HepG2 (cell line): ENCODE measurements around the gene HSD11B1. TPM values are rescaled to one million over a fixed set of nuclear protein-coding genes. Genes with fewer than 3 reads are reported as not detected.

Source experiments
- ATAC-seq: fragments of 200-7000 bp; cut with Tn5 transposase; 3 replicates; pipeline ENCODE4 v1.9.1; 2020; ENCODE audit warnings: mild to moderate bottlenecking, moderate library complexity
- BruUV-seq: library from RNA; stranded (reverse); fragments of 400-500 nt; replicated peaks from 2 replicates; lab custom pipeline; 2021; lab: Mats Ljungman, UMichigan
- CTCF ChIA-PET: fragments of 300-600 bp; formaldehyde crosslinking; extraction: SDS; loops from one replicate; lab custom pipeline; 2021; ENCODE audit warnings: low total read pairs, inconsistent platforms, low intra/inter-chr PET ratio; lab: Yijun Ruan, JAX
- POLR2A ChIA-PET: fragments of 350-600 bp; sonication (Branson Sonifier 250); formaldehyde crosslinking; loops from one replicate; lab custom pipeline; 2020; ENCODE audit warnings: antibody characterized with exemption, inconsistent platforms; lab: Yijun Ruan, JAX
- DNase-seq: peaks from one replicate; pipeline ENCODE4 v3.0.0-alpha.2; 2015; ENCODE audit warnings: low spot score
- FAIRE-seq: peaks from 3 replicates; lab custom pipeline; 2011; peaks lifted over from hg19 to GRCh38; lab: Jason Lieb, UNC
- H2AFZ ChIP-seq: one replicate; pipeline ENCODE4 v1.6.1; 2011; ENCODE audit warnings: low read length, inconsistent platforms
- H3K27ac ChIP-seq: fragments of 300-600 bp; 3 replicates; pipeline ENCODE4 v1.8.0; 2011; ENCODE audit warnings: mixed run types, mild to moderate bottlenecking, mixed read lengths, low read length, inconsistent platforms; ENCODE audit not compliant: insufficient read depth; ENCODE audit errors: extremely low read length
- H3K27me3 ChIP-seq, 2 experiments: fragments of 200-600 bp in 1 of 2; 2 replicates in 1 of 2; 3 replicates in 1 of 2; pipeline versions ENCODE4 v1.6.0 to v1.8.0; 2011; ENCODE audit warnings: low read length in 2 of 2, mild to moderate bottlenecking in 2 of 2, moderate library complexity in 2 of 2, inconsistent platforms in 1 of 2; ENCODE audit not compliant: insufficient read depth in 2 of 2, control insufficient read depth in 1 of 2
- H3K36me3 ChIP-seq, 2 experiments: fragments of 200-600 bp in 1 of 2; replicated peaks in 1 of 2; 2 replicates in 1 of 2; 3 replicates in 1 of 2; pipeline versions ENCODE4 v1.5.1 to v1.8.0; 2011; ENCODE audit warnings: low read length in 2 of 2, inconsistent platforms in 1 of 2; ENCODE audit not compliant: insufficient read depth in 2 of 2, control insufficient read depth in 1 of 2
- H3K4me1 ChIP-seq: 2 replicates; pipeline ENCODE4 v1.5.1; 2012; ENCODE audit warnings: low read length, inconsistent platforms; ENCODE audit not compliant: insufficient read depth
- H3K4me2 ChIP-seq: 2 replicates; pipeline ENCODE4 v1.6.0; 2011; ENCODE audit warnings: low read depth, low read length, inconsistent platforms
- H3K4me3 ChIP-seq, 3 experiments: fragments of 200-600 bp in 1 of 3; sonication (generic), shearing (Covaris generic) in 1 of 3; replicated peaks in 1 of 3; 2 replicates each; pipeline ENCODE4 v1.5.1; 2011 to 2016; ENCODE audit warnings: low read length in 3 of 3, inconsistent platforms in 2 of 3, low read depth in 2 of 3, mild to moderate bottlenecking in 2 of 3, control low read depth in 1 of 3, mixed read lengths in 1 of 3; ENCODE audit not compliant: insufficient read depth in 1 of 3
- H3K79me2 ChIP-seq: one replicate; pipeline ENCODE4 v1.6.1; 2011; ENCODE audit warnings: low read length, inconsistent platforms; ENCODE audit not compliant: insufficient read depth
- H3K9ac ChIP-seq: 2 replicates; pipeline ENCODE4 v1.6.0; 2011; ENCODE audit warnings: mild to moderate bottlenecking, low read depth, low read length, inconsistent platforms; ENCODE audit not compliant: insufficient read depth
- H3K9me3 ChIP-seq: 2 replicates; pipeline ENCODE4 v1.5.1; 2012; ENCODE audit warnings: mild to moderate bottlenecking, low read length
- H4K20me1 ChIP-seq: 2 replicates; pipeline ENCODE4 v1.6.0; 2011; ENCODE audit warnings: inconsistent platforms, mild to moderate bottlenecking, low read length, moderate library complexity; ENCODE audit not compliant: insufficient read depth
- HOXA7 ChIP-seq: sonication (generic); formaldehyde crosslinking; IDR thresholded peaks from 2 replicates; pipeline ENCODE4 v1.8.1; 2022; ENCODE audit warnings: mild to moderate bottlenecking, missing genetic modification reagents, moderate library complexity
- KDM5A ChIP-seq: fragments of 200-600 bp; sonication (generic); IDR thresholded peaks from 2 replicates; pipeline ENCODE4 v1.7.0; 2018; ENCODE audit warnings: antibody characterized with exemption, mild to moderate bottlenecking, low read length, borderline replicate concordance
- NFRKB ChIP-seq: fragments of 450-650 bp; IDR thresholded peaks from 2 replicates; pipeline ENCODE4 v1.6.1; 2017
- ZNF709 ChIP-seq: sonication (generic); formaldehyde crosslinking; IDR thresholded peaks from 2 replicates; pipeline ENCODE4 v1.5.0; 2020; ENCODE audit warnings: mild to moderate bottlenecking, missing genetic modification reagents
- ZSCAN21 ChIP-seq: sonication (generic); formaldehyde crosslinking; IDR thresholded peaks from 2 replicates; pipeline ENCODE4 v1.8.0; 2022; ENCODE audit warnings: mild to moderate bottlenecking, missing genetic modification reagents, moderate library complexity, borderline replicate concordance
- WGBS: methylation state at CpG from one replicate; pipeline ENCODE4 v1.1.6; 2017; ENCODE audit warnings: low lambda C conversion rate; 5-methylcytosine and 5-hydroxymethylcytosine counted together
- in situ Hi-C: cut with HindIII; loops from 2 replicates; pipeline ENCODE4 v1.10.0; 2017; ENCODE audit warnings: low pct_unique_long_range_greater_than_20kb; ENCODE audit not compliant: extremely low pct_ligation_motif_present
- intact Hi-C: fragments of 100-400 bp; cut with micrococcal nuclease; formaldehyde crosslinking; loops from one replicate; pipeline ENCODE4 v1.10.0; 2022; ENCODE audit not compliant: unreplicated experiment
- polyA plus RNA-seq, 8 experiments: library from polyadenylated mRNA; depleted of rRNA in 3 of 8; stranded (reverse) in 7 of 8; unstranded in 1 of 8; fragments of >200 nt; fragmentation: Illumina TruSeq in 4 of 8; extraction: Trizol in 4 of 8; gene quantifications; 2 replicates each; pipeline versions ENCODE4 v1.2.1 to v1.2.3, GENCODE V29; 2011 to 2016; ENCODE audit warnings: low read depth in 4 of 8, missing spikeins in 1 of 8, mixed read lengths in 1 of 8; ENCODE audit not compliant: insufficient read depth in 1 of 8
- total RNA-seq, 5 experiments: library from RNA; depleted of rRNA; stranded (reverse); fragments of >200 nt; fragmentation: Illumina TruSeq; extraction: Trizol; gene quantifications; 2 replicates each; pipeline ENCODE4 v1.2.3, GENCODE V29; 2016; ENCODE audit warnings: low read depth in 1 of 5

The HSD11B1 gene
- total and polyA plus RNA-seq, 2 of the 13 experiments (the other 11 are each of a cell fraction or from before 2014, with no cell fraction given) = not detected

DNA sequence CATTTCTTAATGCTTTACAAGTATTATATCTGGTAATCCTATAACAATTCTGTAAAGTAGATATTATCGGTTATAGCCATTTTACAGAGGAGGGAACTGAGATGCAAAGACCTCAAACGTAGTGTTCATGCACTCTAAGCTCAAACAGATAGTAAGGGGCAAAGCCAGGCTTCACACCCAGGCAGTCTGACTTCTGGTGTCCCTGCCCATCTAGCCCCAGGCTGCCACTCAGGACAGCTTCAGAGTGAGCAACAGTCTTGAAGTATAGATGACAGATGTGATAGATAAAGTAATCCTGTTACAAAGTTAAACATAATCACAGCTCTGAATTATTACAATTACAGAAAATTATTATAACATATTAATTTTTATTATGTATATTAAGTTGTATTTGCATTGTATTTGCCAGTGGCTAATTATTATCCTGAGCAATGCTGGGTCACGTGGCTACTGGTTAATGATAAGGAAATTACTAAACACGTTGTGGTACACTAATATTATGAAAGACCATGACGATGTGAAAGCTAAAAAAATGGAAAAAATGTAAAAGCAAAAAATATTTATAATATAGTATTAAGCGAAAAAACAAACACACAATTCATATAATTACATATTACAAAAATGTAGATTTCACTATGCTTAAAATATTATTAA, 45.2 kb downstream of the HSD11B1 start:
- no peak for FAIRE-seq
- no TSS peak for BruUV-seq
- Histone ChIP-seq H3K79me2 (no peaks in the 10 kb centered on the region), H3K27me3 (no peaks in the 10 kb centered on the region; a peak in 1 of 5 replicates), H3K9me3 (no peaks in the 10 kb centered on the region), H3K4me3 (no peak overlapping the region), H3K4me2 (no peak overlapping the region), H4K20me1 (no peaks in the 10 kb centered on the region), H3K9ac (no peak overlapping the region), H3K36me3 (no peaks in the 10 kb centered on the region), H3K27ac (no peak overlapping the region), H3K4me1 (peaks cover 9% of the 10 kb centered on the region), H2AFZ (no peak overlapping the region)
- intact Hi-C loops = loop anchor here (2.0 to 5.0 kb wide), 3 partner anchors 31 to 172 kb away; no protein-coding TSS in a partner anchor
- DNase-seq = no peak
- in situ Hi-C loops = no loop called here
- ChIA-PET POLR2A (no interaction called here), CTCF (no interaction called here)
- 2% methylated on average over 6 of the region's 6 CpGs for WGBS
- no peak for ATAC-seq
- no peak for TF ChIP-seq KDM5A

GRCh38 chr1:209751627-209752231, 47.1 kb downstream of the HSD11B1 start:
- ChIA-PET POLR2A (no interaction called here), CTCF (no interaction called here)
- DNase-seq (no peak), ATAC-seq (no peak)
- in situ Hi-C loops = no loop called here
- H3K9me3 ChIP-seq = no peaks in the 10 kb centered on the region
- H2AFZ ChIP-seq = no peak overlapping the region
- H3K4me1 ChIP-seq = peaks cover 9% of the 10 kb centered on the region
- no peaks in the 10 kb centered on the region for H3K36me3 ChIP-seq
- intact Hi-C loops = loop anchor here (2.0 kb wide), 1 partner anchor 29 kb away; no protein-coding TSS in a partner anchor
- no peak overlapping the region for H3K27ac ChIP-seq
- H4K20me1 ChIP-seq = no peaks in the 10 kb centered on the region
- no peak overlapping the region for H3K4me3 ChIP-seq
- WGBS = 4% methylated on average over 5 of the region's 5 CpGs
- no peak for TF ChIP-seq ZNF709 (CRISPR knock-in tag)
- TF ChIP-seq ZSCAN21 (CRISPR knock-in tag) = no peak
- no peak for TF ChIP-seq NFRKB
- no peak for TF ChIP-seq HOXA7 (CRISPR knock-in tag)
- TF ChIP-seq, all 625 proteins: peak for 0
- Histone ChIP-seq H3K4me2 (no peak overlapping the region), H3K9ac (no peak overlapping the region), H3K79me2 (no peaks in the 10 kb centered on the region), H3K27me3 (no peaks in the 10 kb centered on the region; a peak in 2 of 5 replicates)
- no peak for FAIRE-seq
- no TSS peak for BruUV-seq
